Ishikawa (cell line): Measurements from ENCODE around the gene LRRC28.

ENCODE experiments used
- CEBPB ChIP-seq: IDR thresholded peaks from 2 replicates; pipeline ENCODE4 v1.6.1; 2012
- CREB1 ChIP-seq: IDR thresholded peaks from 2 replicates; pipeline ENCODE4 v1.6.1; 2012; ENCODE audit warnings: low read depth
- EGR1 ChIP-seq: IDR thresholded peaks from 2 replicates; pipeline ENCODE4 v1.6.1; 2012
- EP300 ChIP-seq: IDR thresholded peaks from 2 replicates; pipeline ENCODE4 v1.6.1; 2012; ENCODE audit warnings: borderline replicate concordance
- FOXM1 ChIP-seq: IDR thresholded peaks from 2 replicates; pipeline ENCODE4 v1.6.1; 2012; ENCODE audit warnings: low read depth, borderline replicate concordance
- MAX ChIP-seq: IDR thresholded peaks from 2 replicates; pipeline ENCODE4 v1.6.1; 2012
- NFIC ChIP-seq: IDR thresholded peaks from 2 replicates; pipeline ENCODE4 v1.6.1; 2012
- RAD21 ChIP-seq: IDR thresholded peaks from 2 replicates; pipeline ENCODE4 v1.6.1; 2012; ENCODE audit warnings: low read depth
- REST ChIP-seq: IDR thresholded peaks from 2 replicates; pipeline ENCODE4 v1.6.1; 2012; ENCODE audit warnings: low read depth, mild to moderate bottlenecking
- TAF1 ChIP-seq: IDR thresholded peaks from 2 replicates; pipeline ENCODE4 v1.6.1; 2012; ENCODE audit warnings: low read depth, mild to moderate bottlenecking
- TCF12 ChIP-seq: IDR thresholded peaks from 2 replicates; pipeline ENCODE4 v1.6.1; 2012; ENCODE audit warnings: low read depth
- TEAD4 ChIP-seq: IDR thresholded peaks from 2 replicates; pipeline ENCODE4 v1.6.1; 2012
- USF1 ChIP-seq: IDR thresholded peaks from 2 replicates; pipeline ENCODE4 v1.6.1; 2012
- YY1 ChIP-seq: IDR thresholded peaks from 2 replicates; pipeline ENCODE4 v1.6.1; 2012; ENCODE audit warnings: low read depth
- ZBTB7A ChIP-seq: IDR thresholded peaks from 2 replicates; pipeline ENCODE4 v1.6.1; 2012; ENCODE audit warnings: low read depth

Gene LRRC28

DNA sequence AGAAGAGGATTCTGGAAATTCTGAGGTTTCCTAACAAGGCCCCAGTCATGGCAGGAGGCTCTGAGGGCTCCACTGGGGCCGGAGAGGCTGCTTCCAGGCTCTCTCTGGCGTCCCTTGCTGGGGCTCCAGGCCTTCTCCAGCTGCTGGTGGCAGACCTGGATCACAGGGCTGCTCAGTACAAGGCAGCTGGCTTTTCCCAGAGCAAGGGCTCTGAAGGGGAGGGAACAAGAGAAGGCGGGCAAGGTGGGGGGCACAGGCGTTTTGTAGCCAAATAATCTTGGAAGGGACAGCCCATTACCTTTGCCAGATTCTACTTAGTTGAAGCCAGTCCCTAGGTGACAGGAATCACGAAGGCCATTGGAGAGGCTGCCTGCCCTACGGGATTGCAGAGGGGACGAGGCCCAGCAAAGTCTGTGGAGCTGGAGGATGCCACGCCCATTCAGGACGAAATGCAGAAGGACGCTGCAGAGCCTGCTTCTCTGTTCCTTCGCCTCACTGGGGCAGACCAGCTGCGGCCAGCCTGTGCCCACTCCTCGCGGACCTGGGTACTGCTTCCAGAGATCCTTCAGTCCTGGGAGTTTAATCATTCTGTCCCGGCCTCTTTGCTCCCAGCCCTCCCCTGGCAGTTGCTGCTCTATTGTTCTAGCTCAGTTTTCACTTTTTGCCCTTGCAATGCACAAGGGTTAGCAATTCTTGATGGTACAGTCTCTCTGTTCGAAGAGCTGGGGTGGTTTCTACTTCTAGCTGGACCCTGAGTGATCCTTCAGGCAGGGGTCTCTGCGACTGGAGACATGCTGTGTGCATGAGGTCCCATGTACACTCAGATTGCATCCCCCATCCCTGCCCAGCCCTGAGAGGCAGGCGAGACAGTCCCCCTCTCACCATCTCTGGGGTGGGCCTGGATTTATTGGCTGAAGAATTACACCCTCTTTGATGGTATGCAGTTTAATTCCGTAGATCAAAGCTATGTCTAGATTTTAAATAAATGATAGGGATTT lies 165.2 kb downstream of the LRRC28 start:
- TF ChIP-seq YY1 (no peak), TEAD4 (no peak), REST (no peak)

DNA sequence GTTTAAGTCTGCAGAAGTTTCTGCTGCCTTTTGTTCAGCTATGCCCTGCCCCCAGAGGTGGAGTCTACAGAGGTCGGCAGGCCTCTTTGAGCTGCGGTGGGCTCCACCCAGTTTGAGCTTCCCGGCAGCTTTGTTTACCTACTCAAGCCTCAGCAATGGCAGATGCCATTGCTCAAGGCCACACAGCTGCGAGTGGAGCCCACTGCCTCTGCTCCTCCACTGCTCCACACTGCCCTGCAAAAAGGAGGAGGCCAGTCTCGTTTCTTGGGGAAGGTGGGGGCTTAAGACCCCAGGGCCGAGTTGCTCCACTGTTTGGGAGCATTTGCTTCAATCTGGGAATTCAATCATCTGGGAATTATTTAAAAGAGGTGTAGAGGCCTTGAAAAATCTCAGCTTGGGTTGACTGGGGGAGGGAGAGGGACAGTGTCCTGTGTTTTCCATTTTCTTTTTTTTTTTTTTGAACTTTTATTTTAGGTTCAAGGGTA lies 169.9 kb downstream of the LRRC28 start:
- no peak for TF ChIP-seq TAF1
- no peak for TF ChIP-seq TCF12

GRCh38 chr15:99421758-99422157 lies 170.5 kb downstream of the LRRC28 start:
- TF ChIP-seq TEAD4 (no peak), EP300 (no peak), REST (no peak), MAX (no peak), CREB1 (no peak), RAD21 (no peak), YY1 (no peak), TAF1 (no peak), ZBTB7A (no peak), CEBPB (no peak), FOXM1 (no peak), EGR1 (no peak), USF1 (no peak), NFIC (no peak), TCF12 (no peak)

DNA sequence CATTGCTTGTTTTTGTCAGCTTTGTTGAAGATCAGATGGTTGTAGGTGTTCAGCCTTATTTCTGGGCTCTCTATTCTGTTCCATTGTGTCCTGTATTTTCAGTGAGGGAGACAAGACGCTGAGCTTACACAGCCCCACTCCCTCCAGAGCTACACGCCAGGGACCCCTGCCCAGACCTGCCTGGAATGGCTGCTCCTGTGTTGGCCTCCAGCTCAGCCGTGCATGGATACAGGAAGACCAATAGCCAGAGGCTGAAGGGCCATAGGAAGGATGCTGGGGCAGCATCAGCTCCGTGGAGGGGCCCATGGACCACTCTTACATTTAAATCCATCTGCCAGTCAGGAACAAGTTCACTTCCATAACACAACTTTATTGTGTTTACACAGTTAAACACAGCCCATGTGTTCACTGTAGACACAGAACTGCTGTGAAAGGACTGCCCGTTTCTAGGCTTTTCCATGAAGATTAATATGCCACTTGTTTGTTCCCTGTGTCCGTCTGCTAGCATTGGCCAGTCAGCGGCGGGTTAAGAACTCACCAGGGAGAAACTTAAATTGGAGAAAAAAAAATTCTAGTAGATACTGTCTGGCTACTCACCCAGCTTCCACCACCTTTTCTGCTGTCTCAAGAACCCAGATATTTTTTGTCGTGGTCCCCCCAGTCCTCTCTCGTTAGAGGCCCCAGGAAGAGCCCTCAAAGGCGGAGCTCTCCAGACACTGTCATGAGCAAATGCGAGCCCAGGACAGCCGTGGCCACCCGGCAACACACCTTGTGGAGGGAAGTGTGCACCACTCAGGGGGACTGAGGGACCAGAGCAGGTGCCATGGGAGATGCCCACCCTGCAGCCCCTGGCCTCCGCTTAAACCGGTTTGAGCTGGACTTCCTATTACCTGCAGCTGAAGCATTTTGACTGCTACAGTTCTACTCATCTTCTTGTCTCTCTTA lies 172.2 kb downstream of the LRRC28 start:
- TF ChIP-seq RAD21 (no peak), FOXM1 (no peak), TCF12 (no peak), REST (no peak), NFIC (no peak)

- TF ChIP-seq CEBPB, result no peak
- TF ChIP-seq MAX, result no peak
- no peak for TF ChIP-seq CREB1
- TF ChIP-seq YY1, result no peak
- no peak for TF ChIP-seq FOXM1
- no peak for TF ChIP-seq EGR1
- no peak for TF ChIP-seq TAF1
- no peak for TF ChIP-seq TEAD4
Observed at GRCh38 chr15:99424131-99424571, 172.9 kb downstream of the LRRC28 start.
